ENCODE results near the gene ASRGL1. TPM values are rescaled to one million over a fixed set of nuclear protein-coding genes. Genes with fewer than 3 reads are reported as not detected.

The ASRGL1 gene
- total and polyA plus RNA-seq, 12 donors: 1.3 to 9.1 (median 3.1) TPM

DNA sequence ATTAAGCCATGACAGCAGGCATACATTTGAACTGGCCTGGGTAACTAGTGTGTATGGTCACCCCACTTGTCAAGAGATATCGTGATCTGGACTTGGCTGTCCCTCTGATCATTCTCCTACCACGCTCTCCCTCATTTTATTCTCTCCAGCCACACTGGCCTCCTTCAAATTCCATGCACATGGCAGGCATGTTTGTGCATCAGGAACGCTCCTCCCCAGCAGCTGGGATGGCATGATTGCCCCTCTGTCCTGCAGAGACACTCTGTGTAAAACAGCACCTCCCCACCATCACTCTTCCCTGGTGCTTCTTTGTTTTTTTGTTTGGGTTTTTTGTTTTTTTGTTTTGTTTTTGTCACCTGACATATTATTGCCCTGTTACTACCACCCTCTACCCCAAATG lies 50.1 kb downstream of the ASRGL1 start:
- intact Hi-C loops (cut with DNase I): loop anchor here in 2 of 10 donors (10.0 kb wide), 2 partner anchors 307 to 477 kb away; no protein-coding TSS in a partner anchor
- Histone ChIP-seq H3K27me3 (no peaks in the 10 kb centered on the region), H3K27ac (no peak overlapping the region), H3K36me3 (peaks cover 0 to 9% (median 0%) of the 10 kb centered on the region in 9 donors), H3K9me3 (no peaks in the 10 kb centered on the region), H3K4me3 (no peak overlapping the region), H3K4me1 (no peaks in the 10 kb centered on the region)
- TF ChIP-seq CTCF (IDR thresholded peaks at IDR 0.05): no peak
- 94 to 96% methylated on average over 3 of the region's 3 CpGs for WGBS, 2 donors
- DNase-seq: no peak
- ATAC-seq: no peak

- WGBS, 2 donors: 82 to 89% methylated on average over 11 of the region's 11 CpGs
- intact Hi-C loops (cut with DNase I): loop anchor here in 2 of 10 donors (10.0 kb wide), 2 partner anchors 306 to 476 kb away; no protein-coding TSS in a partner anchor
These were observed 51.8 kb downstream of the ASRGL1 start for GRCh38 chr11:62388999-62389398.

DNA sequence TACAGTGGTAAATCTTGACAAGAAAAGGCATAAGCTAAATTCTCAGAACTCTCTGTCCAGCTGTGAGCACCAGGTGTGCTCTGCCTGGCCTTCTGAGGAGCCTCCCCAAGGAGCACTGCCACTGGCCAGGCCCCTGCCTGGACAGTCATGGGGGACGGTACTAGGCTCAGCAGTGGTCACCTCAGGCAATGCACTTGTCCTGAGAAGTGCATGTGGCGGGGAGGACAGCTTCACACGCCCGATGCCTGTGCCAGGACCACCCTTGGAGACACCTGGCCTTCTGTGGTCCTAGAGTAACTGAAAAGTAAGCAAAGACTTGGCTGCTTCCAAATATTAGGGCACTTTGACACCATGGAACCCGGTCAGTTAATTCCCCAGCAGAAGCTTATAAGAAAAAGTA lies 53.0 kb downstream of the ASRGL1 start:
- Histone ChIP-seq H3K4me1 (peaks cover 2 to 9% (median 4%) of the 10 kb centered on the region in 9 donors), H3K4me3 (no peak overlapping the region), H3K27ac (no peak overlapping the region), H3K36me3 (peaks cover 0 to 9% (median 0%) of the 10 kb centered on the region in 9 donors), H3K9me3 (no peaks in the 10 kb centered on the region), H3K27me3 (no peaks in the 10 kb centered on the region)
- WGBS, 2 donors: 75 to 77% methylated on average over 5 of the region's 5 CpGs
- ATAC-seq (no peak), DNase-seq (no peak)
- TF ChIP-seq CTCF (IDR thresholded peaks at IDR 0.05): no peak
- intact Hi-C loops (cut with DNase I): loop anchor here in 9 of 10 donors (5.0 to 10.0 kb wide), 6 partner anchors 42 to 475 kb away; partner anchors contain the start of gene AHNAK (in 2 of the 9)

More at GRCh38 chr11:62388999-62389398, 51.8 kb downstream of the ASRGL1 start:
- ATAC-seq (no peak), DNase-seq (no peak)
- no peaks in the 10 kb centered on the region for H3K4me1 ChIP-seq
- H3K27me3 ChIP-seq: no peaks in the 10 kb centered on the region
- TF ChIP-seq CTCF (IDR thresholded peaks at IDR 0.05): no peak
- peaks cover 0 to 9% (median 0%) of the 10 kb centered on the region in 9 donors for H3K36me3 ChIP-seq
- H3K27ac ChIP-seq: no peak overlapping the region
- no peaks in the 10 kb centered on the region for H3K9me3 ChIP-seq
- H3K4me3 ChIP-seq: no peak overlapping the region

DNA sequence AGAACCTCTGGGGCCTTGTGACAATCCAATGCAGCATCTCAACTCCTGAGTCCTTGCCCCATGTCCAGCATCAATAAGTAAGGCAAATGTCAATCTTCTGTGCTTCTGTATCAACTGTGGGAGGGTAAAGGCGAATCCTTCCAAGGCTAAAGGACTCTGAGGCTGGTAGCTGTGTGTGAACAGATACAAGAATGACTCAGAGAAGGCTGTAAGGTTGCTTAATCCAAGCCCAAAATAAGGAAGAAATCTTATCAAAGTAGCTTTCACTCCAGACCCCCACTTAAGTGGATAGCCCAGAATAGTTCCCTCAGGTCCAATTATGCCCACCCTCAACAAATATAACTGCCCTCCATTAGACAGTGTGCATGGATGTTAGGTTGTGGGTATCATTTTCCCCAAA lies 53.5 kb downstream of the ASRGL1 start:
- no peak for DNase-seq
- H3K4me1 ChIP-seq: peaks cover 5 to 14% (median 9%) of the 10 kb centered on the region in 9 donors
- intact Hi-C loops (cut with DNase I): loop anchor here in 9 of 10 donors (5.0 to 10.0 kb wide), 6 partner anchors 42 to 474 kb away; partner anchors contain the start of gene AHNAK (in 2 of the 9)
- no peak overlapping the region for H3K4me3 ChIP-seq
- 59 to 95% methylated on average over 1 of the region's 1 CpG for WGBS, 2 donors
- no peak overlapping the region for H3K27ac ChIP-seq
- no peaks in the 10 kb centered on the region for H3K9me3 ChIP-seq
- TF ChIP-seq CTCF (IDR thresholded peaks at IDR 0.05): no peak
- no peaks in the 10 kb centered on the region for H3K27me3 ChIP-seq
- H3K36me3 ChIP-seq: peaks cover 0 to 9% (median 0%) of the 10 kb centered on the region in 9 donors
- no peak for ATAC-seq

All from heart right ventricle (tissue), 16 donors.